ENCODE measurements around the gene CFAP298.
"Not testable (repeated sequence)": the region's sequence is repeated elsewhere in the genome, so short reads cannot be mapped to it uniquely, and the experiment has no call there.

The CFAP298 gene

DNA sequence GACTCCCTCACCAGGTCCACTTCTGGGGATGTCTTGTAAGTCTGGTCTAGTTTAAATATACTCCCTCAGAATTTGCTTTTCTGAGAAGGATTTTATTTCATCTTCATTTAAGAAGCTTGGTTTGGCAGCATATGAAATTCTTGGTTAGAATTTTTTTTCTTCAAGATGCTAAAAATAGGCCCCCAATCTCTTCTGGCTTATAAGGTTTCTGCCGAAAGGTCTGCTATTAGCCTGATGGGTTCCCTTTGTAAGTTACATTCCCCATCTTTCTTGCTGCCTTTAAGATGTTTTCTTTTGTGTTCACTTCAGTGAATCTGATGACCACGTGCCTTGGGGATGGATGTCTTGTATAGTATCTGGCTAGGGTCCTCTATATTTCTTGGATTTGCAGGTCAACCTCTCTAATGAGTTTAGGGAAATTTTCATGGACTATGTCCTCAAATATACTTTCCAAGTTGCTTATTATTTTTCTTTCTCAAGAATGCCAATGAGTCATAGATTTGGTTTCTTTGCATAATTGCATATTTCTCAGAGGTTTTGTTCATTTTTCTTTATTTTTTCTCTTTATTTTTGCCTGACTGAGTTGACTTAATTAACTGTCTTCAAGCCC lies 46.2 kb downstream of the CFAP298 start:
- DNase-seq, result no peak

DNA sequence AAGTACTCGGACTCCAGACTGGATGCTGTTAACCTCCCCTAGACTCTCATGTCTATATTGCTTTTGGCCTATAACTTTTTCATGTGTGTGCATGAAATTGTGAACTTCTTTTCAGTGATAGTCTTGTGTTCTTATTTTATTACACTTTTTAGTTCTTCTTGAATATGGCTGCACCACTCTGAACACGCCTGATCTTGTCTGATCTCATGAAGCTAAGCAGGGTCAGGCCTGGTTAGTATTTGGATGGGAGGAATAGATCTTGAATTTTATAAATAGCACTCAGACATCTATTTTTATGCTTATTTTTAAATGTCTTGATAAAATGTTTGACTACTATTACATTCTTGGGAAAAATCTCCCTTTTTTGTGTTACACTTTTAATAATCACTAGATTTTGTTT lies 49.3 kb downstream of the CFAP298 start:
- no peak for DNase-seq

DNA sequence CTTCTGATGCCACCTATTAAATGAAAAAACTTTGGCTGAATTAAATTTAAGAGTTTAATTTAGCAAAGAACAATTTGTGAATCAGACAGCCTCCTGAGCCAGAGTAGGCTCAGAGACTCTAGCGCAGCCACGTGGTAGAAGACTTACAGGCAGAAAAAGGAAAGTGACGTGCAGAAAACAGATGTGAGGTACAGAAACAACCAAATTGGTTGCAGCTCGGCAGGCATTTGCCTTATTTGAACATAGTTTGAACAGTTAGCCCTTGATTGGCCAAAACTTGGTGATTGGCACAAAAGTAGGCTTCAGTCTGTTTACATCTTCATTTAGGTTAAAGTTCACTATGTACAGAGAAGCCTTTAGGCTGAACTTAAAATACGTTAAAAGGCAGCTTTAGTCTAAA lies 49.8 kb downstream of the CFAP298 start:
- DNase-seq, result no peak

DNA sequence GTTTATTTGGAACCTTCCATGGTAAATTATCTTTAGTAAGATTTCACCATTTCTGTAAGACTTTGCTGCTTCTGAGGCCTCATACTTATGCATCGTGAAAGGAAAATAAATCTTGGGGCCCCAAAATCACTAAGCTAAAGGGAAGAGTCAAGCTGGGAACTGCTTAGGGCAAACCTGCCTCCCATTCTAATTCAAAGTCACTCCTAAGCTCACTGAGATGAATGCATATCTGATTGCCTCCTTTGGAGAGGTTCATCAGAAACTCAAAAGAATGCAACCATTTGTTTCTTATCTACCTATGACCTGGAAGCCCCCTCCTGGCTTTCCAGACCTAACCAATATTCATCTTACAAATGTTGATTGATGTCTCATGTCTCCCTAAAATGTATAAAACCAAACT lies 50.7 kb downstream of the CFAP298 start:
- DNase-seq, result not testable (repeated sequence)

DNA sequence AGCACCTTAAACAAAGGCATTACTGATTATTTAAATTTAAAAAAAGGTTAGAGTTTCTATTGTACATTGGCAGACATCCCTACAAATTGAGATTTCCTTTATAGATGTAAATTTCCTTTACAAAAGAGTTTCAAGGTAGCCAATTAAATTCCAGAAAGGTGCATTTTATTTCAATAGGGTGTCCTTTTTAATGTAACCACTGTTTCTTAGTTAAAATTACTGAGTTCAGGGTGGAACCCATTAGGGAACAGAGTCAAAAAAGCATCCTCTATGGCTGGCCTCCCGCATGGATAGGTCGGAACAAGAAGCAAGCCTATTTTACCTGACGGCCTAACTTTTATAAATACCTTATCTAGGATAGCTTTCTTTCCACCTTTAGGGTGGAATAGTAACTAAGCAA lies 51.3 kb downstream of the CFAP298 start:
- no peak for DNase-seq

DNA sequence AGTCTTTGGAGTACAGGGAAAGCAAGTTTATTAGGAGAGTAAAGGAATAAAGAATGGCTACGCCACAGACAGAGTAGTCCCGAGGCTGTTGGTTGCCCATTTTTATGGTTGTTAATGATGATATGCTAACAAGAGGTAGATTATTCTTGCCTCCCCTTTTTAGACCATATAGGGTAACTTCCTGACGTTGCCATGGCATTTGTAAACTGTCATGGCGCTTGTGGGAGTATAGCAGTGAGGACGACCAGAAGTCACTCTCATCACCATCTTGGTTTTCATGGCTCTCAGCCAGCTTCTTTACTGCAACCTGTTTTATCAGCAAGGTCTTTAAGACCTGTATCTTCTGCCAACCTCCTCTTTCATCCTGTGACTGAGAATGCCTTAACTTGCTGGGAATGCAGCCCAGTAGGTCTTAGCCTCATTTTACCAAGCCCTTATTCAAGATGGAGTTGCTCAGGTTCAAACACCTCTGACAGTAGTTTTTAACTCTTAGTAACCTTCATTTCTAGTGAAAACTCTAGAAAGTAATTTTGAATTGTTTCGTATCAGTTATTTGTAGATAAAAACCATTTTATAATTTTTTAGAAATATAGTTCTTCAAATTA lies 53.1 kb downstream of the CFAP298 start:
- DNase-seq, result no peak

DNA sequence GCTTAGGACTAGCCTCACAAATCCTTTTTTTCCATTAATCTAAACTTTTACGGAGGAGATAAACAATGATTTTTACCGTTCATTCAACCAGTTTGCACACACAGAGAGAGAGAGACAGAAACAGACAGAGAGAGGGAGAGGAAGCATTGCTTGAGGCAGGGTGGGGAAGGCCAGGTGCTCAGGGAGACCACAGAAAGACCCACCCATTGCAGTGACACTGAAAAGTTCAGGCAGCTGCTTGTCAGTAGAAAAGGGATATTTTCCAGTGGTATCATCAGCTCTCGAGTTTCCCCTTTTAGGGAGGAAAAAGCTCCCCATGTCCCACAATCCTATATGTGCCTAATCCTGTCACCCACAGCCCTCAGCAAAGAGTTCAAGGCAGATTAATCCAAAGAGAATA lies 54.1 kb downstream of the CFAP298 start:
- no peak for DNase-seq

DNA sequence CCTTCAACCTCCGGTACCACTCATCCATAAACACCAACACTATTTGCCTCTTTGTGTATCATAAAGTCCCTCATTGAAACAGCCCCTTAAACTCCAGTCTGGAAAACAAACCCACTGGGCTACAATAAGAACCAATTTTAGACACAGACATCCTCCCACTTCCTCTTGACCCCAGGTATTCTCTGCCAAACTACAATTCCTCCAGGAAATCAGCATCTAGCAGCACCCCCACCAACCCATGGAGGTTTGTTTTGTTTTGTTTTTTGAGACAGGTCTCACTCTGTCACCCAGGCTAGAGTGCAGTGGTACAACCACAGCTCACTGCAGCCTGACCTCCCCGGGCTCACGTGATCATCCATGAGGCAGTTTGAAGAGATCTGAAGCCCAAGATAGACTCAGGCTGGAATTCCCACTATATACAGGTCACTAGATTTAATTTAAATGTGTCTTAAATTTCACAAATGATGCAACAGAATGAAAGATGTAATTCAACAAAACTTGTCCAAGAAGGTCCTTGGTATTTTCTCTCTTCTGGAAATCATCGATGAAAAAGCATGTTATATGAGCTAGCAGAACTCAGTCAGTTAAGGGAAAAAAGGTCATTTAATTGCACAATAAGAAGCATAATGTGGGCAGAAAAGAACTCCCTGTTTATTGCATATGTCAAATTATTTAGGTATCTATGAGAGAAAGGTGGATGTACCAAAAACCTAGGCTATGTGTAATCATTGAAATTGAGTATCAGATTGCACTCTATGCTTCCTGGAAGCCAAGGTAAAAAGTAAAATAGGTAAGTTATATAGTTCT lies 57.1 kb downstream of the CFAP298 start:
- no peak for DNase-seq

DNA sequence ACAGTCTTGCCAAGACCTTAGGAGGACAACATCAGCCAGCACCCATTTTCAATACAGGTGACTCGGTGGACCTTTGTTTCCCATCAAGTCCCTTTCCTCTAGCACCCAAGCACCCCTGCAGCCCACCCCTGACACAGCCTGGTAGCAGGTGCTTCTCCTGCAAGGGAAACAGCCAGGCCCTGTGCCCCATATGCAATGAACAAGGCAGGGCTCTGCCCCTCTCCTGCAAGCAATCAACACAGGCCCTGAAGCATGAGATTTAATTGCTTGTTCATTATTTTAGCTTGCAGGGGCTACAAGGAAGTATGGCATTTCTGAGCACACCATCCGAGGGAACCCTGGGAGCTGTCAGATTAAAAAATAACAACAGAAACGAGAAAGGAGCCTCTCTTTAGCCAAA lies 62.3 kb downstream of the CFAP298 start:
- DNase-seq, result no peak

DNA sequence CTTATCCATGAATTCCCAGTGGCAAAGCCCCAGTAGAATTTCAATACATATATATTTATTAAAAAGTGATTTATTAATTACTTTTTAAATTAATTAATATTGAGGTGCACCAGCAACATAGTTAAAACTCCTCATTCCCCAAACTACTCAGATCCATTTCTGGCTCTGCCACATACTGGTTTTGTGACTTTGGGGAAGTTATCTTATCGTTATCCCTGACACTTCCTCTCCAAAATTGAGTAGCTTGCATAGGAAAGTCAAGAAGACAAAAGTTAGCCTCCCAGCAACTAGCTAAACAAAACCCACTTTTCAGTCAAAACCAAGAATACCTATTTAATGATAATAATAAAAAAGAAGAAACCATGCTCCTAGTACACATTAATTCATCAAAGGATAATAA lies 62.7 kb downstream of the CFAP298 start:
- DNase-seq, result no peak

Measured in NCI-H1694 (cell line).